PFSK-1 (cell line): ENCODE data around the gene ULK3.

Source experiments
- POLR2AphosphoS5 ChIP-seq: IDR thresholded peaks from 2 replicates; pipeline ENCODE4 v1.6.1; 2012; ENCODE audit warnings: low read depth, mild to moderate bottlenecking, control low read depth, low read length, moderate library complexity
- REST ChIP-seq, 2 experiments: IDR thresholded peaks; 2 replicates each; pipeline versions ENCODE4 v1.6.1 to v1.8.0; 2011 to 2012; ENCODE audit warnings: low read depth in 2 of 2, low read length in 2 of 2, control low read depth in 1 of 2, inconsistent platforms in 1 of 2, mild to moderate bottlenecking in 1 of 2, moderate library complexity in 1 of 2; ENCODE audit not compliant: insufficient read depth in 1 of 2
- SIN3A ChIP-seq: IDR thresholded peaks from 2 replicates; pipeline ENCODE4 v1.6.1; 2012; ENCODE audit warnings: mild to moderate bottlenecking, low read length, moderate library complexity, borderline replicate concordance; ENCODE audit not compliant: insufficient read depth

GRCh38 chr15:74863239-74864056, 20.5 kb upstream of the ULK3 start:
- no peak for TF ChIP-seq POLR2AphosphoS5
- no peak for TF ChIP-seq SIN3A
- no peak for TF ChIP-seq REST (IDR thresholded peaks at IDR 0.05; ENCODE audit: insufficient read depth in 1 of 2, low read depth in 2 of 2, low read length in 2 of 2)
